GM10847 (cell line): ENCODE data around the gene FAM174C.
A peak's percentile ranks its signal among the peaks of the same experiment; 100 is the strongest.

Experiments used
- POLR2A ChIP-seq: IDR thresholded peaks from 2 replicates; pipeline ENCODE4 v1.6.1; 2011; ENCODE audit not compliant: insufficient read length; ENCODE audit errors: extremely low read depth

The FAM174C gene

DNA sequence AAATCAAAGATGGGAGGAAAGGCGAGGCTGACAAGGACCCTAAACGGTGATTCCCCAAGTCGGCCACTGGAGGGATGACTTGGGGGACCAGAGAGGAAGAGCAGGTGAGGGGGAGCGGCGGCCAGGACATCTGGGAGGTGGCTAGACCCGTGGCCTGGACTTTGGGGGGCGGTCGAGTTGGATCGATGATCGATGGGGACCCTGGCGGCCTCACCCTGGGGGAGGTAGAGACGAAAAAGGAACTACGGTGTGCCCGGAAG lies 13.9 kb upstream of the FAM174C start:
- TF ChIP-seq POLR2A = no peak

DNA sequence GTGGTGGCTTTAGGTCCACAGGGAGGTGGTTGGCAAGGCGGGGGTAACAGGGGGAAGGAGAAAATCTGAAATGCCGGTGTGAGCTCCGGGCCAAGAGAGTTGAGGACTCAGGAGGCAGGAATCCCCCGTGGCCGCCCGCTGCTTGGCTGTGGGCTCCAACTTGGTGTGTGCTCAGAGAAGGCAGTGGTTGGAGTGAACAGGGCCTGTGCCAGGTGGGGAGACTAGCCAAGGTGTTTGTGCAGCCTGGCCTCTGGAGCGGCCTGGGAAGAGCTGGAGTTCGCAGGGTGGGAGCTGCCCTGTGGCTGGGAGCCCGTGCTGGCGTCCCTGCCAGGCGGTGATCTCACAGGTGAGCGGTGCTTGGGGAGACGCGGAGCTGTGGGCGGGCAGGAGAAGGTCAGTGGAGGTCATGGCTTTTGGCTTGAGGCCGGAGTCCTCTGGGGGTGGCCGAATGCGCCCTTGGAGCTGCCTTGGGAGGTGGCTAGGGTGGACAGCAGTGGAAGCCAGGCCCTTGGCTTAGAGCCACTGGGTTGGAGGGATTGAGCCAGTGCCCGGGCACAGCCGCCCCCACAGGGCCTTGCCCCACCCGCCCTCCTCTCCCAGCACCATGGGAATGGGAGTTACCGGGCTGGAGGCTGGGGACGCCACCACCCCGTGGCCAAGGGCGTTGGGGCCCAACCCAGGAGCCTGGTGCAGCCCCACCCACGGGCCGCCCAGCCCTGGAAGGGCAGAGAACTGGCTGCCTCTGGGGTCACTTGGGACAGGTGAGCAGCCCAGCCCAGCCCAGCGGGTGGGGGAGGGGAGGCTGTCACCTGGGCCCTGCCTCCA lies 13.3 kb upstream of the FAM174C start:
- no peak for TF ChIP-seq POLR2A

DNA sequence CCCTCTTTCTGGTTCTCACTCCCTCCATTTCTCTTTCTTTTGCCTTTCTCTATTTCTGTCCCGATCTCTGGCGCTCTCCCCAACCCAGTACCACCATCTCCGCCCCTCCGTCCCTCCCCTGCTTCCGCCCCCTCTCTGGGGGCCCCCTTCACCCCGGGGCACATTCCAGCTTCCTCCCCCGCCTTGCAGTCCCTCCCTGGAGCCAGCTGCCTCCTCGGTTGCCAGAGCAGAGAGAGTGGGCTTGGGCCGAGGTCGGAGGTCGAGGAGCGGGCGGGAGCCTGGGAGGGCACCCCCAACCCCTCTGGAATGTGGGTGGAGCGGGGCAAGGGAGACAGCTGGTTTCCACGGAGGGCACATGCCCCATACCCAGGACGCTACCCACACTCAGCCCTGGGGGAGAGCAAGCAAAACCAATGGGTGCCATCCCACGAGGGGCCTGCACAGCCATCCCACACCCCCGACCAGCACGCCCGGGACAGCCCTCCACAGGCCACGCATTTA lies 12.7 kb upstream of the FAM174C start:
- no peak for TF ChIP-seq POLR2A

- no peak for TF ChIP-seq POLR2A
Observed at GRCh38 chr19:1263188-1263587, 12.1 kb upstream of the FAM174C start.

DNA sequence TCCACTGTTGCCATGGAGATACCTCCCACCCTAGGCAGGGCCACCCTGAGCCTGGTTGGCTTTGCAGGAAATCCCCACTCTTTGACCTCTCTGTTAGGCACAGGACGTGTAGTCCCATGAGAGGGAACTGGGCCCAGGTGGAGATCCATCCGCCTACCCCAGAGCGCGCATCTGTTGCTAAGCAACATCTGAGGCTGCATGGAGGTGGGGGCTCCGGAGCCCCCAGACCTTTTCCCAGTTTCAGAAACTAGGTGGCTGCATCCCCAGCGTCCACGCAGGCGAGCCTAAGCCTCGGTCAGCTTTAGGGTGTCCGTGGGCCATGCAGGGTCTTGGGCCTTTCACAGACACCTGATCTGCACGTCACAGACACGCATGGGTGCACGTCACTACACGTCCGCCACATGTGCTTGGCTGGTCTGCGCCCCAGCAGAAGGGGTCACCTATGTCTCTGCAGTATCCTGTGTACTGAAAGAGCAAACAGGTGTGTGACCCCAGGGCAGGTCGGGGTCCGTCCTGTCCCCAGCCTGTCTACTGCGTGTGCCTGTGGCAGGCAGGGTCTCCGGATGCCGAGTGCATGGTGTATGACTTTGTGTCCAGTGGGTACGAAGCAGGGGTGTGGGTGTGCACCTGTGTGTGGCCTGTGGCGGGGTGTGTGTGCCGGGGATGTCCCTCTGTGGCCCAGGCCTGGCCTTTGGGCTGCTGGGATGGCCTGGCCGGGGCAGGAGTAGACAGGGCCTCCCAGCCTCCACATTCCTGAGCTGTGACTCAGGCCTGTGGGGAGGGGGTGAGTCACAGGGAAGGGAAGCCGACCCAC lies 10.3 kb upstream of the FAM174C start:
- no peak for TF ChIP-seq POLR2A

- TF ChIP-seq POLR2A = no peak
Observed at GRCh38 chr19:1265615-1266128, 9.7 kb upstream of the FAM174C start.

DNA sequence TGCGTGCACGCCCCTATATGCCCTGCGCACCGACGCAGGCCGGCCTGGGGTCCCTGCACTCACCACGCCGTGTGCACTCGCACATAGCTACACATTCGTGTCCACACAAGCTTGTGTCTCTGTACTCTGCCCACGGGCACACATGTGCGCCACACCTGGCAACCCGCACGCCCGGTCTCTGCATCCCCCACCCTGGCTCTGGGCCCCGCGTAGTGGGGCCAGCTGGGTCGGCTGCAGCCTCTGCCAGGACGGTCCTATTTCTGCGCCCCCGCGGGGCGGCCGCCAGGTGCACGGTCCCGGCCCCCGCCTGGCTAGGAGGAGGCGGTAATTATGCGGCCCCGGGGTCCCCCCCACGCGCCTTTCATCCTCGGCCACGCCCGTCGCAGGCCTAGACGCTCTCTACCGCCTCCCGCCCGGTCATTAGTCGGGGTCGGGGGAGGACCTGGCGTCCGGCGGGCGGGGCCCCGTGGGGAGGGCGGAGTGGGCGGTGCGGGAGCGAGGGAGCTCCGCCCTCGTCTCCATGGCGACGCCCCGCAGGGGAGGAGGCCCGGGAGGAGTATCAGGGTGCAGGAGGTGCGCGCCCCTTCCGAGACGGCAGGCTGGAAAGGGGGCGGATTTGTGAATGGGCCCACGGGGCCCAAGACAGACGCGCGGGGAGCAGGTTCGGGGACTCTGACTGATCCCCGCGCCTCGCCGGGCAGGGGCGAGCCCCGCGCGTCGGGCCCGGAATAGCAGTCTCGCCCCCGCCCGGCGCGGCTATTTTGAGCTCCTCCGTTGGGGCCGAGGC lies 9.0 kb upstream of the FAM174C start:
- TF ChIP-seq POLR2A = no peak

DNA sequence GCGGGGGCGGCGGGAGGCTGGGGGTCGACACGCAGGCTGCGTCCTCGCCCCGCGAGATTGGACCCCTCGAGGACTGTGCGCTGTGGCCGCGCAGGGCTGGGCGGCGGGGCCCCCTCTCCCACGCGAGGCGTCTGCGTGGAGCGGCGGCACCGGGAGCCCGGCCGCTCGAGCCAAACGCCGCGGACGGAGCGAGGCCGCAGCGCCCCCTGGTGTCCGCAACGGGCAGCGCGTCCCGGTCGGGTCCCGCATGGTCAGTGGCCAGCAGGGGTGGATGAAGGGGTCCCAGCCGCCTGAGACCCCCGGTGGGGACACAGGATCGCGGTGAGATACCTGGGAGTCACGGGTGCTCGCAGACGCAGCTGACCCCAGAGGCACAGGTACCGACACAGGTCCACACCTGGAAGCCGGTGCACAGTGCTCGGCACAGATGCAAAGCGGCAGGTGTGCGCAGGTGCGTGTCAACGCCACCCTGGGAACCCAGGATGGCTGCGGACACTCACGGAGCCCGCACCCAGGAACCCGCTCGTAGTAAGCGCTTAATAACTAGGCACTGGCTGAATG lies 8.3 kb upstream of the FAM174C start:
- no peak for TF ChIP-seq POLR2A

- no peak for TF ChIP-seq POLR2A
Observed at GRCh38 chr19:1267477-1268225, 7.7 kb upstream of the FAM174C start.

- TF ChIP-seq POLR2A = no peak
Observed at GRCh38 chr19:1268226-1269064, 6.9 kb upstream of the FAM174C start.

- TF ChIP-seq POLR2A = peak; percentile 100
Observed at GRCh38 chr19:1269065-1269477, 6.3 kb upstream of the FAM174C start, which contains the start of gene CIRBP. CIRBP (plus strand) TSS chr19:1269332; CDS start chr19:1270934, 1,602 bp downstream.

- no peak for TF ChIP-seq POLR2A
Observed at GRCh38 chr19:1269478-1270212, 5.7 kb upstream of the FAM174C start.
